NT2/D1 (cell line): ENCODE data around the gene VPS18.

ENCODE experiments used
- DNase-seq: peaks from one replicate; pipeline ENCODE4 v3.0.0-alpha.2; 2011; ENCODE audit warnings: low read depth, low spot score
- H3K27me3 ChIP-seq: 2 replicates; pipeline ENCODE4 v1.6.0; 2011; ENCODE audit warnings: mild to moderate bottlenecking; ENCODE audit not compliant: insufficient read length, insufficient read depth
- H3K36me3 ChIP-seq: 2 replicates; pipeline ENCODE4 v1.6.1; 2011; ENCODE audit warnings: mild to moderate bottlenecking, low read length, mixed read lengths; ENCODE audit not compliant: insufficient read depth, insufficient read length
- H3K4me1 ChIP-seq: 2 replicates; pipeline ENCODE4 v1.5.1; 2011; ENCODE audit not compliant: insufficient read depth, insufficient read length
- H3K4me3 ChIP-seq: 2 replicates; pipeline ENCODE4 v1.5.1; 2011; ENCODE audit warnings: low read depth; ENCODE audit not compliant: insufficient read length
- H3K9ac ChIP-seq: 2 replicates; pipeline ENCODE4 v1.6.0; 2011; ENCODE audit warnings: low read depth; ENCODE audit not compliant: insufficient read length
- H3K9me3 ChIP-seq: 2 replicates; pipeline ENCODE4 v1.5.1; 2011; ENCODE audit warnings: mild to moderate bottlenecking, low read length; ENCODE audit not compliant: insufficient read depth
- SUZ12 ChIP-seq: IDR thresholded peaks from 2 replicates; pipeline ENCODE4 v1.6.1; 2011; ENCODE audit not compliant: insufficient read length, insufficient read depth; ENCODE audit errors: extremely low read depth
- YY1 ChIP-seq: IDR thresholded peaks from 2 replicates; pipeline ENCODE4 v1.6.1; 2011; ENCODE audit not compliant: insufficient read length, insufficient read depth
- ZNF274 ChIP-seq: IDR thresholded peaks from 2 replicates; pipeline ENCODE4 v1.6.1; 2011; ENCODE audit warnings: mild to moderate bottlenecking, low read depth, low read length

Gene VPS18

GRCh38 chr15:40932649-40933516 is 38.6 kb downstream of the VPS18 start:
- TF ChIP-seq ZNF274 (no peak), SUZ12 (no peak), YY1 (no peak)
- no peak overlapping the region for H3K9ac ChIP-seq
- H3K4me3 ChIP-seq = no peak overlapping the region
- H3K4me1 ChIP-seq = no peaks in the 10 kb centered on the region
- H3K9me3 ChIP-seq = no peaks in the 10 kb centered on the region
- DNase-seq = no peak
- no peaks in the 10 kb centered on the region for H3K36me3 ChIP-seq
- peaks cover 98% of the 10 kb centered on the region for H3K27me3 ChIP-seq

- Histone ChIP-seq H3K36me3 (no peaks in the 10 kb centered on the region), H3K9me3 (no peaks in the 10 kb centered on the region), H3K9ac (no peak overlapping the region), H3K4me3 (no peak overlapping the region), H3K27me3 (peaks cover 94% of the 10 kb centered on the region), H3K4me1 (no peaks in the 10 kb centered on the region)
- no peak for TF ChIP-seq SUZ12
- no peak for TF ChIP-seq ZNF274
- no peak for TF ChIP-seq YY1
- DNase-seq = no peak
Observed at GRCh38 chr15:40933517-40933902, 39.3 kb downstream of the VPS18 start.

DNA sequence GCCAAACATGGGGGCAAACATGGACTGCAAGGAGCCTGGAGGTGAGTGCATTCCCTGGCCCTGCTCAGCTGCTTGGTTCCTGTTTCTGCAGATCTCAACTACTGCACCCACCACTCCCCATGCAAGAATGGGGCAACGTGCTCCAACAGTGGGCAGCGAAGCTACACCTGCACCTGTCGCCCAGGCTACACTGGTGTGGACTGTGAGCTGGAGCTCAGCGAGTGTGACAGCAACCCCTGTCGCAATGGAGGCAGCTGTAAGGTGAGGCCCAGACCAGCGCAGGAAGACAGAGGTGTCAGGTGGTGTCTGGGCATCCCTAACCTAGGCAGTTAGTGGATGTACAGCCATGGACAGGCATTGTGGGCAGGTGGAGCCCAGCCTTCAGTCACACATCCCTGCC is 40.2 kb downstream of the VPS18 start:
- Histone ChIP-seq H3K36me3 (no peaks in the 10 kb centered on the region), H3K4me3 (no peak overlapping the region), H3K9me3 (no peaks in the 10 kb centered on the region), H3K4me1 (no peaks in the 10 kb centered on the region), H3K27me3 (peaks cover 90% of the 10 kb centered on the region), H3K9ac (no peak overlapping the region)
- no peak for TF ChIP-seq YY1
- no peak for TF ChIP-seq SUZ12
- no peak for TF ChIP-seq ZNF274
- no peak for DNase-seq

DNA sequence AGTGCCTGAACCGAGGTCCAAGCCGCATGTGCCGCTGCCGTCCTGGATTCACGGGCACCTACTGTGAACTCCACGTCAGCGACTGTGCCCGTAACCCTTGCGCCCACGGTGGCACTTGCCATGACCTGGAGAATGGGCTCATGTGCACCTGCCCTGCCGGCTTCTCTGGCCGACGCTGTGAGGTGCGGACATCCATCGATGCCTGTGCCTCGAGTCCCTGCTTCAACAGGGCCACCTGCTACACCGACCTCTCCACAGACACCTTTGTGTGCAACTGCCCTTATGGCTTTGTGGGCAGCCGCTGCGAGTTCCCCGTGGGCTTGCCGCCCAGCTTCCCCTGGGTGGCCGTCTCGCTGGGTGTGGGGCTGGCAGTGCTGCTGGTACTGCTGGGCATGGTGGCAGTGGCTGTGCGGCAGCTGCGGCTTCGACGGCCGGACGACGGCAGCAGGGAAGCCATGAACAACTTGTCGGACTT is 42.0 kb downstream of the VPS18 start:
- no peak for TF ChIP-seq YY1
- TF ChIP-seq SUZ12 = no peak
- no peak for TF ChIP-seq ZNF274
- H3K4me1 ChIP-seq = peaks cover 2% of the 10 kb centered on the region
- no peak for DNase-seq
- H3K27me3 ChIP-seq = peaks cover 89% of the 10 kb centered on the region
- no peaks in the 10 kb centered on the region for H3K9me3 ChIP-seq
- H3K9ac ChIP-seq = no peak overlapping the region
- no peaks in the 10 kb centered on the region for H3K36me3 ChIP-seq
- no peak overlapping the region for H3K4me3 ChIP-seq

- Histone ChIP-seq H3K36me3 (no peaks in the 10 kb centered on the region), H3K9me3 (no peaks in the 10 kb centered on the region), H3K4me1 (peaks cover 2% of the 10 kb centered on the region), H3K9ac (no peak overlapping the region), H3K27me3 (peaks cover 87% of the 10 kb centered on the region), H3K4me3 (no peak overlapping the region)
- DNase-seq = no peak
- no peak for TF ChIP-seq SUZ12
- no peak for TF ChIP-seq YY1
Observed at GRCh38 chr15:40936709-40937666, 42.7 kb downstream of the VPS18 start.

DNA sequence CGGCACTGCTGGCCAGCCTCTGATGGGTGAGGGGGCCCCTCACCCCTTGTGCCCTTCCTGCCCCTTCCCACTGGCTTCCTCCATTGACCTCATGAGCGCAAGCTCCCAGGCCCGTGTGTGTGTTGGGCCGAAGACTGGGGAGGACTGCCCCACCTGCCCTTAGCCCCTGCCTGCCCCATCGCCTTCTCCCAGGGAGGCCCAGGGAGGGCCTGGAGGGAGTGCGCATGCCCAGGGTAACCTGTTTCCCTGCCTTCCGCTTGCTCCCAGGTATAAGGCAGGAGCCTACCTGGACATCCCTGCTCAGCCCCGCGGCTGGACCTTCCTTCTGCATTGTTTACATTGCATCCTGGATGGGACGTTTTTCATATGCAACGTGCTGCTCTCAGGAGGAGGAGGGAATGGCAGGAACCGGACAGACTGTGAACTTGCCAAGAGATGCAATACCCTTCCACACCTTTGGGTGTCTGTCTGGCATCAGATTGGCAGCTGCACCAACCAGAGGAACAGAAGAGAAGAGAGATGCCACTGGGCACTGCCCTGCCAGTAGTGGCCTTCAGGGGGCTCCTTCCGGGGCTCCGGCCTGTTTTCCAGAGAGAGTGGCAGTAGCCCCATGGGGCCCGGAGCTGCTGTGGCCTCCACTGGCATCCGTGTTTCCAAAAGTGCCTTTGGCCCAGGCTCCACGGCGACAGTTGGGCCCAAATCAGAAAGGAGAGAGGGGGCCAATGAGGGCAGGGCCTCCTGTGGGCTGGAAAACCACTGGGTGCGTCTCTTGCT is 43.7 kb downstream of the VPS18 start:
- TF ChIP-seq ZNF274 (no peak), SUZ12 (no peak)
- peaks cover 2% of the 10 kb centered on the region for H3K4me1 ChIP-seq
- H3K27me3 ChIP-seq = peaks cover 87% of the 10 kb centered on the region
- H3K9me3 ChIP-seq = no peaks in the 10 kb centered on the region
- no peak overlapping the region for H3K4me3 ChIP-seq
- no peak for DNase-seq
- H3K36me3 ChIP-seq = no peaks in the 10 kb centered on the region
- H3K9ac ChIP-seq = no peak overlapping the region

- Histone ChIP-seq H3K27me3 (peaks cover 87% of the 10 kb centered on the region), H3K4me3 (no peak overlapping the region), H3K9ac (no peak overlapping the region), H3K9me3 (no peaks in the 10 kb centered on the region), H3K4me1 (peaks cover 2% of the 10 kb centered on the region), H3K36me3 (no peaks in the 10 kb centered on the region)
- DNase-seq = no peak
- TF ChIP-seq ZNF274 (no peak), SUZ12 (no peak), YY1 (no peak)
Observed at GRCh38 chr15:40938536-40938870, 44.3 kb downstream of the VPS18 start.
